ENCODE results near the gene POLE. TPM values are rescaled to one million over a fixed set of nuclear protein-coding genes. Genes with fewer than 3 reads are reported as not detected.

POLE gene
- total RNA-seq, 4 donors from 2014 or later, result 17.8 to 42.4 (median 27.0) TPM

DNA sequence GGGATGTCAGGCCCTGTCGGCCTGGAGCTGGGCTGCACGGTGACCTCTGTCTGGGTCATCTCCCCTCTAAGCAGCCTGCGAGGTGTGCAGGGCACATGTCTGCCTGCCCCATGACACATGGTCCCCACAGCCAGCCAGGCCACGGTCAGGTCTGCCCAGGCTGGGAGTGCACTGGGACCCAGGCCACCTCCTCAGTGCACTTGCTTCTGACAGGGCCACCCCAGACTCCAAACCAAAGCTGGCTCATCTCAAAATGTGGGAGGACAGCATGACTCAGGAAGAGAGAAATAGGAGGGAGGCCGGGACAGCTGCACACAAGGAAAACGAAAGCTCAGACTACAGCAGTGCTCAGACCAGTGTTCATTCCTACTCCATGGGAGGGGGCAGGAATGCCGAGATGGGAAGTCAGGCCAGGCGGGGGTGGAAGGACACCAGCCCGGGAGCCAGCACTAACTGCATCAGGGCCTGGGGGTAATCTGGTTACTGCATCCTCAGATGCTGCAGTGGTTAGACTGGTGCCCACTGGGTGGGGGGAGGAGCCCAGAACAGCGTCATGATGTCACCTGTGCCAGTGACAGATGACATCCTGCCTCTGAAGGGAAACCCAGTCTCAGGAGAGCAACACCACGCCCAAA, 64.6 kb downstream of the POLE start:
- Histone ChIP-seq H3K4me1 (peaks cover 16 to 42% (median 20%) of the 10 kb centered on the region in 3 donors), H3K27me3 (peaks cover 4 to 43% (median 11%) of the 10 kb centered on the region in 4 donors), H3K27ac (peak overlapping the region; percentile 6 to 73 (median 57)), H3K36me3 (peaks cover 0 to 26% (median 11%) of the 10 kb centered on the region in 3 donors), H3K9me3 (peaks cover 0 to 3% (median 0%) of the 10 kb centered on the region in 3 donors), H3K4me3 (no peak overlapping the region)
- intact Hi-C loops (cut with DNase I), result no loop called here
- WGBS, 2 donors, result 25 to 31% methylated on average over 7 of the region's 11 CpGs
- no peak for DNase-seq
- TF ChIP-seq POLR2A (IDR thresholded peaks at IDR 0.05), result no peak
- TF ChIP-seq, protein P1, sequence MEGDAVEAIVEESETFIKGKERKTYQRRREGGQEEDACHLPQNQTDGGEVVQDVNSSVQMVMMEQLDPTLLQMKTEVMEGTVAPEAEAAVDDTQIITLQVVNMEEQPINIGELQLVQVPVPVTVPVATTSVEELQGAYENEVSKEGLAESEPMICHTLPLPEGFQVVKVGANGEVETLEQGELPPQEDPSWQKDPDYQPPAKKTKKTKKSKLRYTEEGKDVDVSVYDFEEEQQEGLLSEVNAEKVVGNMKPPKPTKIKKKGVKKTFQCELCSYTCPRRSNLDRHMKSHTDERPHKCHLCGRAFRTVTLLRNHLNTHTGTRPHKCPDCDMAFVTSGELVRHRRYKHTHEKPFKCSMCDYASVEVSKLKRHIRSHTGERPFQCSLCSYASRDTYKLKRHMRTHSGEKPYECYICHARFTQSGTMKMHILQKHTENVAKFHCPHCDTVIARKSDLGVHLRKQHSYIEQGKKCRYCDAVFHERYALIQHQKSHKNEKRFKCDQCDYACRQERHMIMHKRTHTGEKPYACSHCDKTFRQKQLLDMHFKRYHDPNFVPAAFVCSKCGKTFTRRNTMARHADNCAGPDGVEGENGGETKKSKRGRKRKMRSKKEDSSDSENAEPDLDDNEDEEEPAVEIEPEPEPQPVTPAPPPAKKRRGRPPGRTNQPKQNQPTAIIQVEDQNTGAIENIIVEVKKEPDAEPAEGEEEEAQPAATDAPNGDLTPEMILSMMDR (IDR thresholded peaks at IDR 0.05), result no peak

DNA sequence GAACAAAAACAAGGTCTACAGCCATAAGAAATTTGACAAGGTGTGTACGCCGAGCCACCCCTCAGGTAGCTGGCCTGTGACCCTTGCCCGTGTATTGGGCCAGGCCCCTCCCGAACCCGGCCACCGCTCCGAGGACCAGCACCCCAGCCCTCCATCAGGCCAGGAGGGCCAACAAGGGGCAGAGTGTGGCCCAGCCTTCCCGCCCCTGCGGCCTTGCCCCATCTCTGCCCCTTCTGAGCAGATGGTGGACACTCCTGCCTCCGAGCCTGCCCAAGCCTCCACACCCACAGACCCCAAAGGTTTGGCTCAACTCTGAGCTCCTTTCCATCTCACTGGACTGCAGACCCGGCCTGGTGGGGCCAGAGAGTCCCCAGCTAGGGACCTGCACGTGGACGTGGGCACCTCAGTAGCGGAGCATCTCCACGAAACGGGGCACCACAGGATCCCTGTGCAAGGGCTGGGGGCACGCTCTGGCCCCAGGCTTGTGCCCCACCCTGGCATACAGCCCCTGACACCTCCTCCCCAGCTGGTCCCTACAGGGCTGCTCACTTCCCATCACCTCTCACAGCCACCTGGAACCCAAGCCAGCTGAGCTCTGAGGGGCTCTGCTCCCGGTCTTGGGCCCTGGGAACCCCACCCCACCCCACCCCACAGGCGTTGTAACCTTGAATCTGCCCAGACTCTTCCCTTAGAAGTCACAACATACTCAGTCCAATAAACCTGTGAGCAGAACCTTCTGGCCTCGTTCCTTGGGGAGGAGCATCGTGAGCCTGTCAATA, 65.3 kb downstream of the POLE start:
- 78 to 83% methylated on average over 6 to 7 of the region's 21 CpGs for WGBS, 2 donors
- intact Hi-C loops (cut with DNase I), result no loop called here
- Histone ChIP-seq H3K27ac (peak overlapping the region in 3 of 4 donors; percentile 55 to 73 (median 59)), H3K4me1 (peaks cover 16 to 45% (median 20%) of the 10 kb centered on the region in 3 donors), H3K9me3 (peaks cover 0 to 10% (median 6%) of the 10 kb centered on the region in 3 donors), H3K4me3 (no peak overlapping the region), H3K36me3 (peaks cover 0 to 26% (median 11%) of the 10 kb centered on the region in 3 donors), H3K27me3 (peaks cover 4 to 50% (median 18%) of the 10 kb centered on the region in 4 donors)
- TF ChIP-seq POLR2A (IDR thresholded peaks at IDR 0.05), result no peak
- TF ChIP-seq, protein P1 (IDR thresholded peaks at IDR 0.05), result no peak
- no peak for DNase-seq

DNA sequence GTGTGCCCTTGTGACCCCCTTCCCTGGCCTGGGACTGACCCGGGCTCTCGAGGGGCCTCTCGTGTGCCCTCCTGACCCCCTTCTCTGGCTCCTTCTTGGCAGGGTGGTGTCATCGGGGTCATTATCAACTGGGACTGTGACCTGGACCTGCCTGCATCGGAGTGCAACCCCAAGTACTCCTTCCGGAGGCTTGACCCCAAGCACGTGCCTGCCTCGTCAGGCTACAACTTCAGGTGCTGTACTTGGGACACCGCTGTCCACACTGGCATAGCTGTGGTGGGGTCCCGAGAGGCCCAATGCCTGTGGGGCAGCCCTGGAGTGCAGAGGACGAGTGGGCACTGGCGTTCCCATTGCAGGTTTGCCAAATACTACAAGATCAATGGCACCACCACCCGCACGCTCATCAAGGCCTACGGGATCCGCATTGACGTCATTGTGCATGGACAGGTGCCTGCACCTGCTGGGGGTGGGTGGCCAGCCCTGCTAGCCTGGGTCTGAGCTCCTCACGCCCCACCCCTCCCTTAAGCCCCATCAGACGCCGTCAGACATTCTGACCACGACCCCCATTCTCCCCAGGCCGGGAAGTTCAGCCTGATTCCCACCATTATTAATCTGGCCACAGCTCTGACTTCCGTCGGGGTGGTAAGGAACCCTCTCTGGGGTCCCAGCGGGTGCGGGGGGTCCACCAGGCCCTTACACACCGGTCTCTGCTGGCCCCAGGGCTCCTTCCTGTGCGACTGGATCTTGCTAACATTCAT, 66.1 kb downstream of the POLE start:
- DNase-seq, result no peak
- no peak overlapping the region for H3K4me3 ChIP-seq
- H3K9me3 ChIP-seq, result peaks cover 0 to 17% (median 14%) of the 10 kb centered on the region in 3 donors
- intact Hi-C loops (cut with DNase I), result no loop called here
- TF ChIP-seq, protein P1 (IDR thresholded peaks at IDR 0.05), result no peak
- no peak for TF ChIP-seq POLR2A (IDR thresholded peaks at IDR 0.05)
- no peak overlapping the region for H3K27ac ChIP-seq
- peaks cover 16 to 45% (median 20%) of the 10 kb centered on the region in 3 donors for H3K4me1 ChIP-seq
- WGBS, 2 donors, result 40 to 62% methylated on average over 1 to 10 of the region's 28 CpGs
- H3K27me3 ChIP-seq, result peaks cover 4 to 58% (median 23%) of the 10 kb centered on the region in 4 donors
- H3K36me3 ChIP-seq, result peaks cover 0 to 24% (median 11%) of the 10 kb centered on the region in 3 donors

DNA sequence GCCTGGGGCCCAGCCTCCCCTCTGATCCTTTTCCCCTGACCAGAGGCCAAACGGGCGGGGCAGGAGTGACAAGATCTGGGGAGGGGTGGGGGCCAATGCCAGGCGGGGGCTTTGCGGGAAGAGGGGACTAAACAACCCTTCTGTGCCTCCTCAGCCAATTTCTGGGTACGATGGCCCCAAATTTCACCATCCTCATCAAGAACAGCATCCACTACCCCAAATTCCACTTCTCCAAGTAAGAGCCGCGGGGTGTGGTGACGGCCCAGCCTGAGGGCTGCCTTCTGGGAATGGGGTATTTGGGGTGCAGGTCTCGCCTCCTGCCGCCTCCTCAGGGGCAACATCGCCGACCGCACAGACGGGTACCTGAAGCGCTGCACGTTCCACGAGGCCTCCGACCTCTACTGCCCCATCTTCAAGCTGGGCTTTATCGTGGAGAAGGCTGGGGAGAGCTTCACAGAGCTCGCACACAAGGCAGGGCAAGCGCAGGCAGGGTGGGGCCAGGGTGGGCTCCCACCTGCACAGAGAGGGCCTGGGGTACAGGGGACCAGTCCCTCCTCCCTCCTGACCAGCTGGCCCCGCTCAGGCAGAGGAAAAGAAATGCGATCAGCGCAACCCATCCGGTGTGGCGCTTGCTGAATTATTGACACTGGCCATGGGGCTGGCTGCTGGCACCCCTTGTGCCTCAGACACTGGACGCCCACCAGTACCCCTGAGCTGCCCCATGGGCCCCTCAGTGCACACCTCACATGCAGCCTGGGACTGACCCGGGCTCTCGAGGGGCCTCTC, 66.8 kb downstream of the POLE start:
- Histone ChIP-seq H3K36me3 (peaks cover 0 to 16% (median 11%) of the 10 kb centered on the region in 3 donors), H3K4me3 (no peak overlapping the region), H3K4me1 (peaks cover 16 to 45% (median 20%) of the 10 kb centered on the region in 3 donors), H3K27ac (no peak overlapping the region), H3K9me3 (peaks cover 0 to 18% (median 17%) of the 10 kb centered on the region in 3 donors), H3K27me3 (peaks cover 4 to 66% (median 26%) of the 10 kb centered on the region in 4 donors)
- WGBS, 2 donors, result 51 to 52% methylated on average over 3 to 9 of the region's 29 CpGs
- TF ChIP-seq, protein P1 (IDR thresholded peaks at IDR 0.05), result no peak
- no peak for TF ChIP-seq POLR2A (IDR thresholded peaks at IDR 0.05)
- no peak for DNase-seq
- intact Hi-C loops (cut with DNase I), result no loop called here

Data from esophagus squamous epithelium (tissue), 5 donors.